GM12891 (cell line): ENCODE measurements around the gene IL36A.

ENCODE experiments used
- POLR2A ChIP-seq: IDR thresholded peaks from 2 replicates; pipeline ENCODE4 v1.6.1; 2011; ENCODE audit warnings: low read depth, low read length, control low read depth
- POLR2AphosphoS5 ChIP-seq: IDR thresholded peaks from 2 replicates; pipeline ENCODE4 v1.6.1; 2011; ENCODE audit warnings: low read depth, low read length, control low read depth
- SPI1 ChIP-seq: IDR thresholded peaks from 2 replicates; pipeline ENCODE4 v1.6.1; 2011; ENCODE audit warnings: low read depth, low read length, control low read depth
- TAF1 ChIP-seq: IDR thresholded peaks from 2 replicates; pipeline ENCODE4 v1.6.1; 2011; ENCODE audit warnings: low read depth, low read length, control low read depth

DNA sequence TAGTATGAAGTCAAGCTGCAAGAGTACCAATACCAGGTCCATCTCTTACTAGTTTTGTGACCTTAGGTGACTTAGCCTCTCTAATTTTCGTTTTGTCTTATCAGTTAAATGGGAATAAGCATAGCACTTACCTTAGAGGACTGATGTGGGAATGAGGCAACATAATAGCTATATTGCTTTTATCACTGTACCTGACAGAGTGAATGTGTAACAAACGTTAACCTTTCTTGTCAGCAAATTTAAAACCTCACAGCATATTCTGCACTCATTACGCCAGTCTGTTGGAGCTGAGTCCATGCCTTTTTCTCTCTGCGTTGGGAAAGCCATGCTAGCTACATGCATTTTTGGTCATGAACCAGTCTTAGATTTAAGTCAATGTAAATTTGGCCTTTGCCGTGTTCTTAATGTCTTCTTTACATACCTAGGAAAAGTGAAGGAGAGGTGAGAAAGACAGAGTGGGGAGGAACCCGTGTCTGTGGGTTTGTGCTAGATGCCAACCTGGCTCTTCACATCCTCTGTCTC, 47.2 kb downstream of the IL36A start, which contains the start of gene IL36B:
- TF ChIP-seq SPI1 (no peak), POLR2AphosphoS5 (no peak), TAF1 (no peak), POLR2A (no peak)
